Stimulated activated CD4-positive, alpha-beta T cell treated with anti-CD3 and anti-CD28 coated beads, Interleukin-1b, Interleukin-23, amount 100 ng/mL, for 1 hour (primary cell): ENCODE measurements around the gene ELMOD1.
A peak's percentile ranks its signal among the peaks of the same experiment; 100 is the strongest.

Source experiments
- DNase-seq, 2 donors: peaks; one replicate each; pipeline ENCODE4 v3.0.0-alpha.2; 2020; ENCODE audit warnings: low read depth in 2 of 2

The ELMOD1 gene

DNA sequence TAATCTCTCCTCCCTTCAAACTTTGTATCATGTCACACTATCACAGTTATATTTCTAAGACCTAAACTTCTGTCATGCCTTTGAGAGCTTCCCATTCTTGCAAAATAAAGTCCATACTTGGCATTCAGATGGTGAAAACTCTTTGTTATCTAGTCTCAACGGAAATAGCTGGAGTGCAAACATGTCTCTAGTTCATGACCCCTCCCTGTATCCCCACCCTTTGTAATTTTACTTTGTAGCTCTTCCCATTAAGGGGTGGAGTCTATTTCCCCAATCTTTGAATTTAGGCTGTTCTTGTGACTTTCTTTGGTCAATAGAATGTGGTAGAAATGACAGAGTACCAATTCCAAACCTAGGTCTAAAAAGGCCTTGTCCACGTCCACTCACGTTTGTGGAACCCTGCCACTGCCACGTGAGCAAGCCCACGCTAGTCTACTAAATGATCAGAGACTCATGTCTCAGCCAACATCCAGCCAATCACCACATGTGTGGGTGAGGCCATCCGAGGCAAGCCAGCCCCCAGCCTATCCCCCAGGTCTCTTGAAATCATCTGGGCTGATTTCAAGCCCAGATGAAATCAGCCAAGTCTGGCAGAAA is 97.5 kb downstream of the ELMOD1 start:
- DNase-seq, result no peak

DNA sequence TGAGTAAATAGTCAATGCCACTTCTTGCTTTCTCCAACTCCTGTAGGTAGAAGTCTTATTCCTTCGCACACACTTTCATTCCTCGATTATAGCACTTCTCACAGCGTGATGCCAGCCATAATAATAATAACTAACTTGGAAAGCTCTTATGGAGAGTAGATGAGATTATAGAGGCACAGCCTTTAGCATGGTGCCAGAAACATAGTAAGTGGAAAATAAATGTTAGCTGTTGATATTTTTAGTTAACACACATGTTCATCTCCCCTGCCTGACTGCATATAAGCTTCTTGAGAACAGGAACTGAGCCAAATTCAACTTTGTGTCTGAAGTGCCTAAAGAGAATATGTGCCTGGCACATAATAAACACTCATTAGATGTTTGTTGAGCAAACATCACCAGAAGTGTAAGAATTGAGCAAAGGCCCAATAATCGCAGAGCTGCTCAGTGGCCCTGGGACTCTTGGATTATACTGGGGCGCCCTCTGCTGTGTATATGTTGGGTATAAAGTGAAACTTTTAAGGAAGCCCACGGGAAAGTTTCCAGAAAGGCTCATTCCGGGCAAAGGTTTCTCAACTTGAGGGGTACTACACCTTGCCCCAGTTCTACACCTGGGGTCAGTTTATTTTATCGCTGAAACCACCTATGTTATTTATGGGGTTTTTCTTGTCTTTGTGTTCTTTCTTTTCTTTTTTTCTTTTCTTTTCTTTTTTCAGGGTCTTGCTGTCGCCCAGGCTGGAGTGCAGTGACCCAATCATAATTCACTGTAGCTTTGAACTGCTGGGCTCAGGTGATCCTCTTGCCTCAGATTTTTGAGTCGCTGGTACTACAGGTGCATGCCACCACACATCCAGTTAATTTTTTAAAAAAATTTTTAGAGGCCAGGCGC is 98.6 kb downstream of the ELMOD1 start:
- DNase-seq, result peak; percentile 2 to 11

DNA sequence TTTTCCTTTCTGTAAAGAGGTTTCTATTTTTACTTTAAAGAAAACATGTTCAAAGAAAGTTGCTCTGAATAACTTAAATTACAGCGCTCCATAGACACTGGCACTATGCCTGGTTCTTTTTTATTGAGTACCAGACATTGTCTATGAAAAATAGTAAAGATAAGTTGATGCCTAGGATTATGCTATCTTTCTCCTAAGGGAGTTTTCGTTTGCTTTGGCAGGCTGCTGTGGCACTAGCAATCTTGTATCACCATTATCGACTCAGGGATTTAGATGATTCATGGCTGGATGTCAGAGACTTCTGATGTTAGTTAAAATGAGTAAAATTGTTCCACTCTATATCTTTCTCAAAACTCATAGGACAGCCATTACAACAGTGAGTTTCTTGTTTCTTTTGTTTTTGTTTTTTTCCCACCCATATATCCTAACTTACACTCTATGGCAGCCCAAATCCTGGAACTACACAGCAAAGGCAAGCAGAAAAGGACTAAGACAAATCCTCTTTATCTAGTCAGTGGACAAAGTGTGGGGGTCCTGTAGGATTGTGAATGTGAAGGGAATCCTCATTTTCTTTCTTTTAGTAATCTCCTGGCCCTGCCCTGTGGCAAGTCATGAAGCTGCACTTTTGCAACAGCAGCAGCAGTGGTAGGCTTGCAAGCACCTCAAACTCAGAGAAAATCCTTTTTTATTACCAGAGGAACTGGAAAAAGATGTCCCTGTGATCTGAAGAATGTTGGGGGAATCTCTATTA is 100.2 kb downstream of the ELMOD1 start:
- DNase-seq, result no peak

DNA sequence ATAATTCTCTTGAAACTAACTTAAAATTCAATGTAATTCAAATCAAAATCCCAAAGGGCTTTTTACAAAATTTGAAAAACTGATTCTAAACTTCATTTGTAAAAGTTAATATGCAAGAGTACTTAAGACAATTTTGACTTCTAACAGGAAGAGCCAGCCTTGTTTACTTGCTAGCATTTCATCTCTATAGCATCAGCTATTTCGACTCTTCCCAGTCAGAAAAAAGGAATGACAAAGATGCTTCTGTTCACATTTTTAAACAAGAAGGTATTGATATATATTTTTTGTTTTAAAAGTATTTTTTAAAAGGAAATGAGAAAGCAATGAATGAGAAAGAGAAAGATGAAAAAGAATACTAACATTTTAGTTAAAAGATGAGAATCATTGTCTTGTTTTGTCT is 104.5 kb downstream of the ELMOD1 start:
- no peak for DNase-seq

DNA sequence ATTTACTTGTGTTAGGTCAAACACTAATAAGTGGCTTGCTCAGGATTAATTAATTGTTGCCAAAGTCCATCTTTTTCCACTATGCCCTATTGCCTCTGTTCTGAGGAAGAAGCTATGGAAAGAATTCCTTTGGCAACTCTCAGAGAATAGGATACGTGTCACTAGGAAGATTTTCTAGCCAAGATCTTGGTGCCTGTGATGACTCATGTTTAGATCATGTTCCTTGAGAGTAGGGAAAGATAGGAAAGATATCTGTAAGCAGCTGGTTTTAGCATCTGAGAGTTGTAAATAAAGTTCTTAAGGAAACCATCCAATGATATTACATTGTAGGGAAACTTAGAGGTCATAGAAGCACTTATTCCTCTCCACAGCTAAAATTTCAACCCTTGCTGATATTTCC is 105.2 kb downstream of the ELMOD1 start:
- DNase-seq, result no peak

DNA sequence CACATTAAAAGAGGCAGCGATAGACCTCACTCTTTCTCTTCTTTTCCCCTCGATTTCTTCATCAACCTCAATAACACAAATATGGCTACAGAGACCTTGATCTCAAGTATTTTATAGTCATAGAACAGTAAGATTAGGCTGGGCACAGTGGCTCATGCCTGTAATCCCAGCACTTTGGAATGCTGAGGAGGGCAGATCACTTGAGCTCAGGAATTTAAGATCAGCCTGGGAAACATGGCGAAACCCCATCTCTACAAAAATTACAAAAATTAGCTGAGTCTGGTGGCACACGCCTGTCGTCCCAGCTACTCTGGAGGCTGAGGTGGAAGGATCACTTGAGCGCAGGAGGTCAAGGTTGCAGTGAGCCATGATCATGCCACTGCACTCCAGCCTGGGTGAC is 106.3 kb downstream of the ELMOD1 start:
- no peak for DNase-seq

DNA sequence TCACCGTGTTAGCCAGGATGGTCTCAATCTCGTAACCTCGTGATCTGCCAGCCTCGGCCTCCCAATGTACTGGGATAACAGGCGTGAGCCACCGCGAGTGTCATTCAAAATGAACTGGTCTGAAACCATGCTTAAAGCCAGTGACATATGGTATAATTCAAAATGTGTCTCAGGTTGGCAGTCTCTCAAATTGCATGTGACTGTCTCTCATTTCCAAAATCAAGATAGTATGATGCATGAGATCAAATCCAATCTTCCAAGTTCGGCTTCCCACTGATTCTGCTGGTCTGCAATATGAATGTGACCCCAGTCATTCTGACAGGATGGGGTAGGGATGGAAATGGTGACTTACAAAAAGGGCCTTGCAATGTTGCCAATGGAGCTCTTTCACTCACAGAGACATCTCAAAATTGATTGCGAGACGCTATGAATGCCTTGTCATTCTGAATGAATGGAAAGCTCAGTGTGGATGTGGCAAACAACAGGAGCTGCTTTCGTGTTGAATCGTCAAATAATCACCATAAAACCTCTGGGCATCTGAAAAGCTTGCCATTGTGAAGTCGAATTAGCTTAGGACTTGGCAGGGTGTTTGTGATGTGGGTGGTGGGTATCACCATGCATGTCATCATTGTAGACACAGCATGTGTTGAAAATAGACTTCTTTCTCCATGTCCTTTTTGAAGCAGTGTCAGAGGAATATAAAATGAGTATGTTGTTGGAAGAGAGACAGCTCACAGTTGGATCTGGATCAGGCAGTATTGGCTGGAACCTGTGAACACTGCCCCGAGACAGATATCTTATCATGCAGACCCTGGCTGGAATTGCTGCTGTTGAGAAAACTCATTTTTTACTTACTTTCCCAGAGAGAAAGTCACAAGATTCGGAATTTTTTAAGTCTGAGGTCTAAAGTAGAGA is 108.7 kb downstream of the ELMOD1 start:
- no peak for DNase-seq

DNA sequence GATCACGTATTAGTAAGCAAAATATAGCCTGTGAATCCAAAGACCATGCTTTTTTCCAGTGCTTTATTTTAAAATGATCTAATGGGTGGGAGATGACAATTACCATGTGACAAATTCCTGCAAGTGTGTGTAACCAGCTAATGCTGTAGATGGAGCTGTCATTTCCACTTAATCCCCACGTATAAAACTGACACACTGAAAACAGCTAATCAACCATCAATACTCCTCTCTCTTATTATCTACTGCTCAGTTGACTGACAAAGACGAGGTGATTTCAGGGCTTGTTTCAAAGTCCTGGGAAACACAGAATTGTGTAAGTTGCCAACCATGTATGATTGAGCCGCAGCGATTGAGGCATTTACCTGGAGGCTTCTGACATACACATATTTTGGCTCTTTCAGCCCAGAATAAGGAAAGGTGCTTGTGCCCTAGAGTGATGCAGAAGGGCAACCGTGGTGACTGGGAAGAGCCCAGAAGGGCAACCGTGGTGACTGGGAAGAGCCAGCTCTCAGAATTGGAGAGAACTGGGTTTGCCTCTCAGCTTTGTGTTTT is 111.2 kb downstream of the ELMOD1 start:
- DNase-seq, result no peak

DNA sequence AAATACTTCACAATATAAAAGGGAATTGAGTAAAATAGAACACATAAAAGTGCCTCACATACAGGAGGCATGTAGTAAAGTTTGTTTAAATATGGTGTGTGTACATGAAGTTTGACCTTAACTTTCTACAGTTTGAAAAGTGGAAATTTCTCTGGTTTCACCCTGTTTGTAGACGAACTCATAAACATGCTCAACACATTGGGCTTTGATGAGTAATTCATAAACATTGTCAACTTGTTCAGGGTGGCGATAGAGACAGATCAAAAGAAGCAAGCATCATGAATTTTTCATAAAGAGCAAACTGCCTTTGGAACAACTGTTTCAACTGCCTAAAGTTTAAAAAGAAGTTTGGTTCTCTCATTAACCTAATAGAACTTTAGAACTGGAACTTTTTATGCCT is 111.8 kb downstream of the ELMOD1 start:
- DNase-seq, result no peak

DNA sequence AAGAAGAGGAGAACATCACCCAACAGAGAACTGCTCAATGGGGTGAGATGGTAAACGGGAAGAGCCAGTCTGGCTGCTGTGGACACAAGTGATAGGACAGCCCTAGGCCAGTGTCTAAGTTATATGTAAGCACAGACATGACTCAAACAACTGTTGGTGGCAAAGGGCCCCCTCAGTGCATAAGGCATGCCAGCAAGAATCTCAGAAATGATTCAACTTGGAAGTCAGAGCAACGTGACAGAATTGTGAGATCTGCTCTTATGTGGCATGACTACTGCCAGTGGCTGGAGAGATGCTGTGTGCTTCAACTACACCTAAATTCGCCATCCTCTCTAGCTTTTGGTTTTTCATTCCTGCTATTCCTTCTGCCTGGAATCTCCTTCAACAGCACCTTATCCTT is 113.5 kb downstream of the ELMOD1 start:
- no peak for DNase-seq

DNA sequence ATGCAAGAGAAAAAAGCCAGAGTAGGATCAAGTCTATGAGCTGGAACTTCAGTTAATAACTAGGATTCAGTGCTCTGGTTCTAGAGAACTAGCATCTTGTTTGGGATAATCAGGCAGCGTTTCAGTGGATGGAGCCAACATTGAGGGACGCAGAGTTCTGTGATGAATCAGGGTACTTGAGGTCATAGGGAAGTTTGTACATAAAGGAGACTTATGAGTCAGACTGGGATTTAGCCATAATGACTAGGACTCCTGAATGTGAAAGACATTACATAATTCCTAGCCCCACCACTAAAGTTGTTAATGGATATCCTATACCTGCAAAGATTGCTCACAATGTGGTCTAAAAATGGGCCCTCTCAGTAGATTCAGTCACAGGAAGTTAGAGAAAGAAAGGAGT is 114.1 kb downstream of the ELMOD1 start:
- no peak for DNase-seq

DNA sequence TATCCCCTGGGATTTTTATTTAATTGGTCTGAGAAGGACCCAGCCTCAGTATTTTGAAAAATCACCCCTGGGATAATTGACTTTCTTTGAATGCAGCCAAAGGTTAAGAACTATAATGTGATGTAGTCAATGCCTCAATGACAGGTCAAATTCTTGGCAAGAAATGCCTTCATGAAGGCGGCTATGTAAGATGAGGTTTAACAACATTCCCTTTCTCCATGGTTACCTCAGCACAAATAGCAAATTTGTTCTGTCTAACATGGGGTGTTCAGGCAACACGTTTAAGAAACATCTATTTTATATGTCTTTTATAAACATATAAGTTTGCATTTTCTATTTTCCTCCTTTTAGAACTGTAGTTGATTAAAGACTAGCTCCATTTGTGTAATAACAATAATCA is 115.6 kb downstream of the ELMOD1 start:
- no peak for DNase-seq

DNA sequence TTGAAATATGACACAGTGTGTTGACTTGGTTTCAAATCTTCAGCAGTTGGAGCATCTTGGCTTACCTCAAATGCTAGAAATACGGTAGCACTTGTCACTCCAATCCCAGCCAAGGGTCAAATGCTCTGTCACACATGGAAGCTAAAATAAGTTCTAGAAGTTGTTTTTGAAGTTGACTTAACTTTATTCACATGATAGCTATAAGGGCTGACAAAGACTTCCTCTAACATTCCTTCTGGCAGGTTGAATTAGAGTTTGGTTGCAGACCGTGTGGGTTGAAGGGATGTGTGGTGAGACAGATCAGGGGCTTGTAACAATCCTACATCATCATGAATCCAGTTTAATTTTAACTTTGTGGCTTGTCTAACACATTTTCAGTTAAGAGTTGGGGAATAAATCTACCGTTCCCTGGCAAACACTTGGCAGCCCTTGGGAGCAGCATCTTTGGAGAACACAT is 116.3 kb downstream of the ELMOD1 start:
- DNase-seq, result no peak

DNA sequence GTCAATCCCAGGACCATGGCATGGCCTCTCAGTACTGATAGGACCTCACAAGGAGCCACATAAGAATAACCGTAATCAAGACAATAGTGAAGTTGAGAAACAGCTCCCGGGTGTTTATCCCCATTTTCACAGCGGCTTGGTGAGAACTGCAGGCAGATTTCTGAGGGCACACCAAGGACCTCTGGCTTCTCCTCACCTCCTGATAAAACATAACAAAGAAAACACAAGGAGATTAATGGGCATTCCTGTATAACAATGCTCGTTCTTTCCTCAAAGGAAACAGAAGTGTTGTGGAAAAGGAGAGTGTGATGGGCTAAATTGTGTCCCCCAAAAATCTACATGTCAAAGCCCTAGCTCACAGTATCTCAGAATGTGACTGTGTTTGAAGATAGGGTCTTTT is 116.9 kb downstream of the ELMOD1 start:
- DNase-seq, result no peak

DNA sequence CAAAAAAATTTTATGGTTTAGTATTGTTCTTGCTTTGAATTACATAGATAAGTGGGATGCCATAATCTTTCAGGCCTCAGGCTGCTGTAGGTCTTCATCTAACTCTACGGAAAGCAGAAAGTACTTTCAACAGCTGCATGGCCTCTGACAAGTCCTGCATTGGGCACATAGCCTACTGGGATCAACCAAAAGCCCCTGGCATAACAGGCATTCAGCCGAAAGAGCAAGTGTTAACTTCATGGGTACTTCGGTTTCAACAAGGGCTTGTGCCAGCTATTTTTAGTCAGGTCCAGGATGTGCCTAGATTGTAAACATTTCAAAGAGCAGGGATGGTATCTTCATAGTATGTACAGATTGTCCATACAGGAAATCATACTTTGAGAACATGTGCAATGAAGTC is 117.8 kb downstream of the ELMOD1 start:
- DNase-seq, result no peak

DNA sequence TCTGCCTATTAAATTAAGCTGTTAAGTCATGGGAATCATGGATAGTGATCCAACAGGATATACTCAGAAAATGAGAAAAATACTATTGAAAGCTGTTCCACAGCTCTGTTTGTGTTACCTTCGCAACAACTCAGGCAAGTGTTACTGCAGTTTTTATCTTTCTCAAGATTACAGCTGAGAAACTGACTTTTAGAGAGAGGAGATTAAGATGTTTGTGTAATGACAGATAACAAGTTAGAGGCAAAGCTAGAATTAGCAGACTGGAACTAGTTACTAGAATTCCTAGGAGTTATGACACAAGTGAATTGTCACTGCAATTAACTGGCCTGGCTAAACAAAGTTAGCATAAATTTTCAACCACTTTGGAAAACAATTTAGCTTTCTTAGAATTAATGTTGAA is 119.4 kb downstream of the ELMOD1 start:
- no peak for DNase-seq

DNA sequence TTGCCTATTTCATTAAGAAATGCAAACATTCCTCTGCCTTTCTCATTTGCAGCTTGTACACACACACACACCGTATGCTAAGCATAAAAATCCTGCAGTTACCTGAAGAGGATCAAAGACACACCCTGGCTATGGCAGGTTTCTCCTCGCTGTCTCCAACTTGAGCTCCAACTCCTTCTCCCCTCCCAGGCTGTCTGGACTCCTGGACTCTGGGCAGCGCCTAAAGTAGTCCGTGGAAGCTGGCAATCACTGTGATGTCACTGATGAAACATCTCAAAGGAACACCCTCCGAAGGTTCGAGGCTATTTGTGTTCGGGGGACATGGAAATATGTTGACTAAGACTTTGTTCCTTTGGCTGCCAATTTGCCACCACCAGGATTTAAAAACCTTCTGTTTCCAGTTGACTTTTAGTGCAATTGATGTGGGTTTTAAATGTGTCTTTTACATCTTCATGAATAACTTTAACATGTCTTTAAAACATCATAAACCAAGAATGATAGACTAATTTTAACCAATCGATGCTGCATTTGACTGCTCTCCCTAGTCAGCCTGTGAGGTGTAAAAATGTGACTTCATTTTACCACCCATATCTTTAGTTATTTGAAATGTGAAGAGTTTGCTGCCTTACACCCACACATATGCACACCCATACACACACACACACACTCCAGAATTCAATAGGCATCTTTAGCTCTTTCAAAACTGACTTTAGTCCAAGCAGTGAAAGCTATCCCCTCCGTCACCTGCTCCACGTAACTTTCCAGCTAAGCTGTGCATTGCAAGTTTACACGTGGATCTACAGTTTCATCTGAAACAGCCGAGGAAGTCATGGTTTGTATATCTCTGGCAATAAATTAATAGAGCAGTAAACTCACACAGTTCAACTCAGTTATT is 121.2 kb downstream of the ELMOD1 start, which contains the start of gene SLN:
TSS of gene SLN (minus strand) at position 196 of the 895 bp plus-strand sequence.
- DNase-seq, result no peak

DNA sequence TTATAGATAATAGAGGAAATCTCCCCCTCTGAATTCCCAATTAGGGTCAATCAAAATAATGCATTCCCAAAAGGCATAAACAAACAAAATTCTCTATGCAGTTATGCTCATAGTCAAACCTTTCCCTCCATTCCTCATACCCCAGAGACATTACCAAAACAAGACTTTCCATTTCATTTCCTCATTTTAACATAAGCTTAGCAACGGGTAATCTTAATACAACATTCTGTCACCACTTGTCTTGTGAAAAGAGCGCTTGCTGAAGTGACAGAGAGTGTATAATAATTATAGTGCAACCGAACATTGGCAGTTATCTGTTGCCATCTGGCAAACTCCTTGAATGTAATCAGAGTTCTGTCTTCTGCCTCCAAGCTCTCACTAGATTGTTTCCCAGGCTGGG is 122.1 kb downstream of the ELMOD1 start:
- DNase-seq, result no peak
